Mammary epithelial cell (primary cell): Measurements from ENCODE around the gene CD4.

ENCODE experiments used
- EZH2 ChIP-seq: IDR thresholded peaks from 2 replicates; pipeline ENCODE4 v1.6.1; 2012; ENCODE audit warnings: low read length, inconsistent platforms, borderline replicate concordance
- TF ChIP-seq, protein P1 (sequence below), 2 donors: IDR thresholded peaks in 1 of 2; conservative IDR thresholded peaks in 1 of 2; 2 replicates each; pipeline ENCODE4 v1.5.1; 2011 to 2012; ENCODE audit warnings: inconsistent platforms in 2 of 2, low read length in 2 of 2, mild to moderate bottlenecking in 2 of 2, control low read depth in 1 of 2, low read depth in 1 of 2; ENCODE audit not compliant: insufficient read depth in 1 of 2; ENCODE audit errors: extremely low read depth in 1 of 2

DNA sequence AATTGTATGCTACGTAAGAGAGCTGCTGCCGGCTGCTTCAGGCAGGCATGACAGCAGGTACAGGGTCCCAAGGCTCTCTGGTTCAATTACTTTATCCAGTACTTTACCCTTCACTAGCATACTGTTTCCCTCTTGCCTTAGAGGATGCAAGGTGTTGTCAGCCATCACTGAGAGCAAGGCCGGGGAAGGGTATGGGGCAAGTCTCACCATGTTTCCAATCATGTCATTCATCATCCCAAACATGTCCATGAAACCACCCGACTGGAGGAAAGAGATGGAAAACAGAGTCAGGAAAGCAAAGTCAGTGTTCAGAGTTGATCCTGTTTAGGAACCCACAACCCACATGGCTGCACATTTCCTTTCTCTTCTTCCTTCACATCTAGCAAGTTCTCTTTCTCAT, 38.8 kb upstream of the CD4 start:
- no peak for TF ChIP-seq EZH2
- TF ChIP-seq, protein P1, sequence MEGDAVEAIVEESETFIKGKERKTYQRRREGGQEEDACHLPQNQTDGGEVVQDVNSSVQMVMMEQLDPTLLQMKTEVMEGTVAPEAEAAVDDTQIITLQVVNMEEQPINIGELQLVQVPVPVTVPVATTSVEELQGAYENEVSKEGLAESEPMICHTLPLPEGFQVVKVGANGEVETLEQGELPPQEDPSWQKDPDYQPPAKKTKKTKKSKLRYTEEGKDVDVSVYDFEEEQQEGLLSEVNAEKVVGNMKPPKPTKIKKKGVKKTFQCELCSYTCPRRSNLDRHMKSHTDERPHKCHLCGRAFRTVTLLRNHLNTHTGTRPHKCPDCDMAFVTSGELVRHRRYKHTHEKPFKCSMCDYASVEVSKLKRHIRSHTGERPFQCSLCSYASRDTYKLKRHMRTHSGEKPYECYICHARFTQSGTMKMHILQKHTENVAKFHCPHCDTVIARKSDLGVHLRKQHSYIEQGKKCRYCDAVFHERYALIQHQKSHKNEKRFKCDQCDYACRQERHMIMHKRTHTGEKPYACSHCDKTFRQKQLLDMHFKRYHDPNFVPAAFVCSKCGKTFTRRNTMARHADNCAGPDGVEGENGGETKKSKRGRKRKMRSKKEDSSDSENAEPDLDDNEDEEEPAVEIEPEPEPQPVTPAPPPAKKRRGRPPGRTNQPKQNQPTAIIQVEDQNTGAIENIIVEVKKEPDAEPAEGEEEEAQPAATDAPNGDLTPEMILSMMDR (conservative IDR thresholded peaks at IDR 0.05 in 1 of 2, IDR thresholded peaks at IDR 0.05 in 1 of 2; ENCODE audit: extremely low read depth in 1 of 2, insufficient read depth in 1 of 2, low read depth in 1 of 2, low read length in 2 of 2): no peak
